MCF 10A (cell line): ENCODE measurements around the gene PAPOLG. TPM values are rescaled to one million over a fixed set of nuclear protein-coding genes. Genes with fewer than 3 reads are reported as not detected.

Experiments
- BruUV-seq: library from RNA; stranded (reverse); fragments of 400-500 nt; replicated peaks from 2 replicates; lab custom pipeline; 2021; lab: Mats Ljungman, UMichigan
- CTCF ChIA-PET: fragments of 300-600 bp; sonication (Branson Sonifier 250); formaldehyde crosslinking; extraction: SDS; loops from one replicate; lab custom pipeline; 2021; ENCODE audit warnings: antibody characterized with exemption, inconsistent platforms; lab: Yijun Ruan, JAX
- POLR2A ChIA-PET: fragments of 300-600, 350-650 bp; sonication (Branson Sonifier 250); formaldehyde crosslinking; extraction: SDS; loops from one replicate; lab custom pipeline; 2020; ENCODE audit warnings: antibody characterized with exemption, inconsistent platforms; lab: Yijun Ruan, JAX
- DNase-seq: peaks from one replicate; pipeline ENCODE4 v3.0.0-alpha.2; 2018; ENCODE audit not compliant: unreplicated experiment
- H3K27ac Mint-ChIP-seq: one replicate; pipeline ENCODE4 v1.8.0; 2022; ENCODE audit warnings: mild to moderate bottlenecking, low read depth, mixed read lengths; ENCODE audit not compliant: unreplicated experiment
- H3K27me3 Mint-ChIP-seq: one replicate; pipeline ENCODE4 v1.8.0; 2022; ENCODE audit warnings: mixed read lengths; ENCODE audit not compliant: insufficient read depth, unreplicated experiment
- H3K36me3 Mint-ChIP-seq: one replicate; pipeline ENCODE4 v1.8.0; 2022; ENCODE audit warnings: mild to moderate bottlenecking, moderate library complexity, mixed read lengths; ENCODE audit not compliant: insufficient read depth, unreplicated experiment
- H3K4me1 Mint-ChIP-seq: one replicate; pipeline ENCODE4 v1.8.0; 2022; ENCODE audit warnings: mixed read lengths; ENCODE audit not compliant: insufficient read depth, unreplicated experiment
- H3K4me3 Mint-ChIP-seq: one replicate; pipeline ENCODE4 v1.8.0; 2022; ENCODE audit warnings: mild to moderate bottlenecking, moderate library complexity, mixed read lengths; ENCODE audit not compliant: unreplicated experiment
- H3K9me3 Mint-ChIP-seq: one replicate; pipeline ENCODE4 v1.8.0; 2022; ENCODE audit warnings: mixed read lengths; ENCODE audit not compliant: unreplicated experiment
- intact Hi-C: fragments of 100-400 bp; cut with micrococcal nuclease; formaldehyde crosslinking; loops from 2 replicates; pipeline ENCODE4 v1.14.1; 2022
- total RNA-seq: library from RNA; stranded (reverse); gene quantifications from 2 replicates; pipeline ENCODE4 v1.2.3, GENCODE V29; 2022
- TF ChIP-seq, protein P1 (sequence below): fragments of 200-600 bp; IDR thresholded peaks from one replicate; pipeline ENCODE4 v1.8.0; 2022; ENCODE audit warnings: antibody characterized with exemption, mild to moderate bottlenecking; ENCODE audit not compliant: unreplicated experiment

PAPOLG gene
- total RNA-seq, 1 experiment from 2014 or later = 16.9 TPM

DNA sequence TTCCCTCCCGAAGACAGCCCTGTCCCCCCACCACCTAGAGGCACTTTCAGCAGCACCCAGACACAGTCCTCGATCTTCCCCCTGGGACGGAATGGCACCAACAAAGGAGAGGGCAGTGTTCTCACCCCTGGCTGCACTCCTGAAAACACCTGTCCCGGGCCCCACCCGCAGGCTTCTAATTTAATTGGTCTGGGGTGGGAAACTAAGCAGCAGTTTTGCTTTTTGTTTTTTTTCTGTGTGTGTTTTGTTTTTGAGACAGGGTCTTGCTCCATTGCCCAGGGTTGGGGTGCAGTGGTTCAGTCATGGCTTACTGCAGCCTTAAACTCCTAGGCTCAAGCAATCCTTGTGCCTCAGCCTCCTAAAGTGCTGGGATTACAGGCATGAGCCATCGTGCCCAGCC lies 86.9 kb downstream of the PAPOLG start:
- ChIA-PET POLR2A (no interaction called here), CTCF (no interaction called here)
- Mint-ChIP-seq H3K4me1 (no peaks in the 10 kb centered on the region), H3K27ac (no peak overlapping the region), H3K36me3 (no peaks in the 10 kb centered on the region), H3K27me3 (no peaks in the 10 kb centered on the region), H3K9me3 (no peaks in the 10 kb centered on the region), H3K4me3 (no peak overlapping the region)
- BruUV-seq = no TSS peak
- intact Hi-C loops = no loop called here
- no peak for DNase-seq
- TF ChIP-seq, protein P1, sequence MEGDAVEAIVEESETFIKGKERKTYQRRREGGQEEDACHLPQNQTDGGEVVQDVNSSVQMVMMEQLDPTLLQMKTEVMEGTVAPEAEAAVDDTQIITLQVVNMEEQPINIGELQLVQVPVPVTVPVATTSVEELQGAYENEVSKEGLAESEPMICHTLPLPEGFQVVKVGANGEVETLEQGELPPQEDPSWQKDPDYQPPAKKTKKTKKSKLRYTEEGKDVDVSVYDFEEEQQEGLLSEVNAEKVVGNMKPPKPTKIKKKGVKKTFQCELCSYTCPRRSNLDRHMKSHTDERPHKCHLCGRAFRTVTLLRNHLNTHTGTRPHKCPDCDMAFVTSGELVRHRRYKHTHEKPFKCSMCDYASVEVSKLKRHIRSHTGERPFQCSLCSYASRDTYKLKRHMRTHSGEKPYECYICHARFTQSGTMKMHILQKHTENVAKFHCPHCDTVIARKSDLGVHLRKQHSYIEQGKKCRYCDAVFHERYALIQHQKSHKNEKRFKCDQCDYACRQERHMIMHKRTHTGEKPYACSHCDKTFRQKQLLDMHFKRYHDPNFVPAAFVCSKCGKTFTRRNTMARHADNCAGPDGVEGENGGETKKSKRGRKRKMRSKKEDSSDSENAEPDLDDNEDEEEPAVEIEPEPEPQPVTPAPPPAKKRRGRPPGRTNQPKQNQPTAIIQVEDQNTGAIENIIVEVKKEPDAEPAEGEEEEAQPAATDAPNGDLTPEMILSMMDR = no peak

DNA sequence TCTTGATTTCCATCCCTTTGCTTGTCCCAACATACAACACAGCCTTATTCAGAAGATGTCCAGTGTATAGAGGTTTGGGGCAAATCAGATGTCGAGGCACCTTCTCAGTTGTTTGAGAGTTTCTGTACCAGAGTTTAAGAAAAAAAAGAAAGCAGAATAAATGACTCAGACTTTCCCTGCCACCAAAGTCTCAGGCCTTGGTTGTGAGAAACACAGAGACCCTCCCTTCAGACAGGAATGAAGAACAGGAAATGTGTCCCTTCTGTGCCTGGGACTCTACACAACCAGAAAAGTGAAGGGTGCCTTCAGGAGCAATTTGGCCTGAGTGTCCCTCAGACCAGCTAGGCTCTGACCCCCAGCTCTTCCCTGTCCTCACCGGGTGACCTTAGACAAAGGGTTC lies 88.0 kb downstream of the PAPOLG start:
- CTCF ChIA-PET = no interaction called here
- no peaks in the 10 kb centered on the region for H3K27me3 Mint-ChIP-seq

DNA sequence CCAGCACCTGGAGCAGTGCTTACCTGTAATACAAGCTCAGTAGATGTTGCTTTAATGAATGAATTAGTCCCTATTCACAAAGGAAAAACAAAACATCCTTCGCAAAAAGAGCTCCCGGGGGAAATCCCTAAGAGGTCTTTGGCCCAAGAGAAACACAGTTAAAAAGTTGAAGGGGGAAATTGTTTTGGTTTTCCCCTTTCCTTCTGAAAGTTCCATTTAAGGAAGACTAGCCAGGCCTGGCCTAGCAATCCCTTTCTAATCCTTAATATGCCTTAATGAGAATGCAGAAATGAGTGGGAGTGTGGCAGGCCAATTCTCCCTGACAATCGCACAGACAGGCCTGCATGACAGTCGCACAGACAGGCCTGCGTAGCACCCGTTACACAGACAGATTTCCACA lies 91.8 kb downstream of the PAPOLG start:
- Mint-ChIP-seq H3K4me3 (no peak overlapping the region), H3K36me3 (no peaks in the 10 kb centered on the region), H3K4me1 (no peaks in the 10 kb centered on the region), H3K27me3 (no peaks in the 10 kb centered on the region), H3K9me3 (no peaks in the 10 kb centered on the region), H3K27ac (no peak overlapping the region)
- ChIA-PET CTCF (interaction anchor here (0.8 kb wide), 2 partner anchors 9 to 142 kb away, joined by 4 read pairs; no protein-coding TSS in a partner anchor), POLR2A (no interaction called here)
- no peak for DNase-seq
- BruUV-seq = no TSS peak
- intact Hi-C loops = no loop called here
- TF ChIP-seq, protein P1 = no peak

More for the DNA sequence above, 88.0 kb downstream of the PAPOLG start:
- TF ChIP-seq, protein P1 = no peak
- H3K9me3 Mint-ChIP-seq = no peaks in the 10 kb centered on the region
- no peaks in the 10 kb centered on the region for H3K4me1 Mint-ChIP-seq
- BruUV-seq = no TSS peak
- DNase-seq = no peak
- no peak overlapping the region for H3K27ac Mint-ChIP-seq
- POLR2A ChIA-PET = no interaction called here
- H3K4me3 Mint-ChIP-seq = no peak overlapping the region
- intact Hi-C loops = no loop called here
- H3K36me3 Mint-ChIP-seq = no peaks in the 10 kb centered on the region

Other genes with a start within 250 kb of the PAPOLG start
- gene BCL11A, start 202.6 kb upstream of the PAPOLG start, total RNA-seq = 4.3 and 5.3 TPM in 2 replicates
- gene REL, start 125.3 kb downstream of the PAPOLG start, total RNA-seq = 11.3 and 12.6 TPM in 2 replicates